CD4-positive, alpha-beta T cell treated with Interferon gamma for 1 hour (primary cell): ENCODE measurements around the gene IL37.
A peak's percentile ranks its signal among the peaks of the same experiment; 100 is the strongest.

ENCODE experiments used
- DNase-seq: peaks from one replicate; pipeline ENCODE4 v3.0.0-alpha.2; 2020

Gene IL37, protein sequence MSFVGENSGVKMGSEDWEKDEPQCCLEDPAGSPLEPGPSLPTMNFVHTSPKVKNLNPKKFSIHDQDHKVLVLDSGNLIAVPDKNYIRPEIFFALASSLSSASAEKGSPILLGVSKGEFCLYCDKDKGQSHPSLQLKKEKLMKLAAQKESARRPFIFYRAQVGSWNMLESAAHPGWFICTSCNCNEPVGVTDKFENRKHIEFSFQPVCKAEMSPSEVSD

GRCh38 chr2:112910865-112911264, at the start of gene IL37:
Gene IL37, plus strand, starts transcription at chr2:112911165. Its CDS starts 1,848 bp downstream, at chr2:112913013.
- no peak for DNase-seq

GRCh38 chr2:112864072-112864471, 46.9 kb upstream of the IL37 start:
- DNase-seq, result no peak

DNA sequence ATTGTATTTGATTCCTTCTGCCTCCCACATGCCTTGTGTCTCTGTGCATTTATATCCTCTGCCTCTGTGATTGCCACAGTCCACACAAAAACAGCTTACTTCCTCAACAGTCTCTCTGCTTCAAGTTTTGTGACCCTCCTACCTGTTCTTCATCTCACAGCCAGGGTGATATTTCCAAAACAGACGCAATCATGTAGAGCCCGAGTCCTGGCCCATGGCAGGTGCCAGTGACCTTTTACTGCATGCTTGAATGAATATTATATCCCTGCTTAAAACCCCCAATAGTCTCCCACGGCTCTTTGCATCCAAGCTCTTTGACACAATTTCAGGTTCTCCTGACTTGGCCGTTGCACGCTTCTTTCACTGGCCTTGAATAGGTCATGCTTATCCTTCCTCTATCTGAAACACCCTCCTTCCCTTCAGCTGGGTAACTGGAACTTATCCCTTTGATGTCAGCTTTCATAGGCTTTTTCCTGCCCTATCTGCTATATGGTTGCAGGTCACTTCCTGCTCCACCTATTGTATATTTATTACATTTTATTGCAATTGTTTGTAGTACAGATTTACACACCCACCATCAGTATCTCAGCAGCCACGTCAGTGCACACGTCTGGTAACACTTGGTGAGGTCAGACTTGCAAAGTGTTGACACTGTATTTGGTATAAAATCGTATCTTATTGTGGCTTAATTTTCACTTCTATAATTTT, 44.7 kb upstream of the IL37 start:
- no peak for DNase-seq

DNA sequence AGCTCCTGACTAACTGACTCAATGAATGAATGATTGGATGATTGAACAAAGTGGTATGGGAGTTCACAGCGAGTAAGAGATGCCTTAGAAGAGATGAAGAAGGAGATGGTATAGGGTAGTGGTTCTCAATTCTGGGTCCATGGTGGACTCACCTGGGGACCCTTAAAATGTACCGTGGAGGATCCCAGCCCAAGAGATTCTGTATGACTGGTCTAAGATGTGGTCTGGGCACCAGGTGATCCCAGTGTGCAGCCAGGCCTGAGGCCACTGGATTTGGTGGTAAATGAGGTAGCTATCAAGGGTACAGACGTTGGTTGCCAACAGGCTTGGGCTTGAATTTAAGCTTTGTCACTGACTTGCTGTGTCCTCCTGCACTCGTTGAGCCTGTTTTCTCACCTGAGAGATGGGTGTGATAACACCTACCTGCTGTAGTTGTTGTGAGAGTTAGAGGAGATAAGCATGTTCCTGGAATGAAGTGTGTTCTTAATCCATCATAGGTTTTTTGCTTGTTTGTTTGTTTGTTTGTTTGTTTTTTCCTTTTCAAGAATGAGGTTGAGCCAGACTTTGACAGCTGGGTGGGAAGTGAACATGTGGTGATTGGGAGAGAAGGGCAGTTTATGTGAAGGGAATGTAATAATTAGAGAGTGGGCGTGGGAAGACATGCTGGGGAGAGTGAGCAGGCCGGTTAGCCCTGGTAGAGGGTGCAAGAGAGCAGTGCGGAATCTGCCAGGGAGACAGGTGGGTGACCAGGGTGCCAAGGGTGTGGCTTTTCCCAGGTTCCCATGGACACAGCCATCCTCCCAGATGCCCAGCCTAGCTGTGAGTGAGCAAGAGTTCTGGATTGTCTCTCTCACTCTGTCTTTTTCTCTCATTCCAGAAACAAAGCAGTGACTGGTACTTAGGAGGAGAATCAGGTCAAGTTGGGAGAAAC, 43.0 kb upstream of the IL37 start:
- DNase-seq, result no peak

- DNase-seq, result peak; percentile 49
Observed at GRCh38 chr2:112869258-112869842, 41.6 kb upstream of the IL37 start.

GRCh38 chr2:112870841-112871835, 39.8 kb upstream of the IL37 start:
- DNase-seq, result no peak

DNA sequence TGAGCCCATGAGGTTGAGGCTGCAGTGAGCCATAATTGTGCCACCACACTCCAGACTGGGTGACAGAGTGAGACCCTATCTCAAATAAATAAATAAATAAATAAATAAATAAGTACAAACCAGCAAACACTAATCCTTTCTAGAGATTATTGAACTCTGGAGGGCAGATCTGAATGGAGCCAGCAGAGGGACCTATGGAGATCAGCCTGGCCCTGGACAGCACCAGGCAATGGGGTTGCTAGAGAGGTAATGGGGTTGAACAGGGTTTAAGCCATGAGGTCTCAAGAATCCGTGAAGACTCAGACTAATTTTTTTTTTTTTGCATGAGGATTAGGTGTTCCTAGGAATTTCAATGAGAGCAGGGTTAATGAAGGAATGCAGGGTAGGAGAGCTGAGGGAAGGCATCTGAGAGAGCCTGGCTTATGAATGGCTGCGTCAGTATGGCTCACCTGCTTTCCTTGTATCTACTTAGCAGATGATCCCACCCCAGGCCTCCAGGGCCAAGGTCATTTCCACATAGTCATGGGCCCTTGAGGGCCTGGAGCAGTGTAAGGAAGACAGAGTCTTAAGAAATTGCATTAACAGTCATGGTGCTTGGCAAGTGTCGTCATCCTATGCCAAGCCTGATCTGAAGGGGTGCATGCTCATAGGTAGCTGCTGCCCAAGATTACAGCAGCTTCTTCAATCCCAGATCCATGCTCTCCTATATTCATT, 34.6 kb upstream of the IL37 start:
- no peak for DNase-seq

DNA sequence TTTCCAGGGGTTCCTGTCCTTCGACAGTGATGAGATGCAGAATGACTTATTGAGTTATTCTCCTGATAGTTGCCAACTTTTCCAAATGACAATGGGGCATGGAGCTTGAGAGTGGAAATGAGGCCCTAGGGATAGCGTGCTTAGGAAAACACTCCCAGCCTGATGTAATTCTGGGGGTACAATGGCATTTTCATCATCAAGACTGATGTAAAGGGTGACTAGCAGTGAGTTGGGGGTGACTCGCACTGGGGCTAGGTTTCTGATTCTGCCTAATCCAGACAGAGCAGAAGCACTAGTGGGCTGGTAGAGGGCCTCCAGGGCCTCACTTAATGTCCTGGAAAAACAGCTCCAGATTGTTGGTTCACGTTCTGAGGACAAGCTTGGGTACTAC, 34.0 kb upstream of the IL37 start:
- DNase-seq, result no peak

DNA sequence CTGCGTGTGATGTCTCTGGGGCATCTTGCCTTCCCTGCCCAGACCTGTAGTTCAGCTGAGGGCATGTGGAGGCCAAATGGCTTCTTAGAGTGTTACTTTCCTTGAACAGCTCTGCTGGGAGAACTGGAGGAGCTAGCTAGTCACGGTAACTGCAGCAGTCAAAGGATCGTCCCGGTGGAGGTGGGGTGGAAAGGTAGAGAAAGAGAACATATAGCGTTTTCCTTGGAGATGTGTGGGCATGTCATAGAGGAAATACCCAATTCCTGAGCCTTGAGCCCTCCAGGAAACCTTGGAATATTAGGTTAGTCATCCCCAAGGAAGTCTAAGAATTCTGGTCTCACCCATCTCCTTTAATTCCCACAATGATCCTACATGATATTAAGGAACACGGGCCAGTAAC, 33.5 kb upstream of the IL37 start:
- no peak for DNase-seq

DNA sequence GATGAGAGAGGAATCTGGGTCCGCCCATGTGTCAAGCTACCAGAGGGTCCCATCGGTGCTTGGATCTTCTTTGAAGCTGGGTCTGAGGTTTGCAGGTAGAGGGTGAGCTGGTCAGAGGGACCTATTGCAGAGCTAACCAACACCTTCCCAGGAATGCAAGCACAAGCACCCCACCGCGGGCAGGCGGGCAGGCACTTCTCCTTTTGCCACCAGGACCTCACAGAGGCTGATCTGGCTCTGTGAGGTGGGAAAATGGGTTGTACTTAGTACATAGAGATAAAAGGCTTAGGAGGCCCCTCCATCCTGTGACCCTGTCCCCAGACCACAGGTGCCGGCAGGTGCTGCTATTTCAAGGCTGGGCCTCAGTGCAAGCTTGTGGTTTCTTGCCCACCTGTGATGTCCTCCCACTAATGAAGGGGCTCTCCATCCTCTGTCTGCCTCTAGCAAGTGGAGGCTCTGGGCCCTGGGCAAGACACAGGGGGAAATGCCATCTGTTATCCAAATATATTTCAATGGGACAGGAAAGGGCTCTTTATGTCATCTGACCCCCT, 31.4 kb upstream of the IL37 start:
- DNase-seq, result no peak

- peak; percentile 18 for DNase-seq
Observed at GRCh38 chr2:112880091-112880531, 30.9 kb upstream of the IL37 start.

GRCh38 chr2:112880696-112881095, 30.3 kb upstream of the IL37 start:
- no peak for DNase-seq

GRCh38 chr2:112881217-112881985, 29.6 kb upstream of the IL37 start:
- DNase-seq, result peak; percentile 59

- no peak for DNase-seq
Observed at GRCh38 chr2:112883669-112884068, 27.3 kb upstream of the IL37 start.

- peak; percentile 63 for DNase-seq
Observed at GRCh38 chr2:112884869-112885505, 26.0 kb upstream of the IL37 start.

- no peak for DNase-seq
Observed at GRCh38 chr2:112885506-112885902, 25.5 kb upstream of the IL37 start.

DNA sequence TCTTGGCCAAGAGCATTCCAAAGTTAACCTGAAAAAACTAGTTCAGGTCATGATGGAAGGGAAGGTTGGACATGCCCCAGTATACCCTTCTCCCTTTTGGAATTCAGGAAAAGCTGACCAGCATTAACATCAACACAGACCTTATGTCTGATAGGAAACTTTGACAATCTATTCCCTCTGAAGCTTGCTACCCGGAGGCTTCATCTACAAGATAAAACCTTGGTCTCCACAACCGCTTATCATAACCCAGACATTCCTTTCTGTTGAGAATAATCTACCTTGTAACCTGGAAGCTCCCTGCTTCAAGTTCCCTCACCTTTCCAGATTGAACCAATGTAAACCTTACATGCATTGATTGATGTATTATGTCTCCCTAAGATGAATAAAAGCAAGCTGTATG, 24.7 kb upstream of the IL37 start:
- no peak for DNase-seq

- DNase-seq, result no peak
Observed at GRCh38 chr2:112887964-112888749, 22.8 kb upstream of the IL37 start.

DNA sequence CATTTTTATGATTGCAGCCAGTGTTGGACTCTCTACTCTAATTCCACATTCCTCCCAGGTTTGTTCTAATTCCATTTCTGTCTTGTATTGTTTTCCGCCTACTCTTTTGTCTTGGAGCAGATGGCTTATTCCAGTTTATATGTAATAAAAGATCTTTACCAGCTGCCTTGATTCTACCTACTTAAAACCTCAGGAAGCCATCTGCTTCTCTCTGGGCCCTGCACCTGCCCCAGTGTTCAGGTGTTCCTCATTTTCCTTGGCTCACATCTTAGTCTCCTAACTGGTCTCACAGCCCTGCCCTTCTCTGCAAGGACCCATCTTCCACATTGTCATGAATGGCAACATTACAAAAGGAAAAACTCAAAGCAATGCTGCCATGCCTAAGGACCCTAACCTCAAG, 21.0 kb upstream of the IL37 start:
- no peak for DNase-seq
